GM12891 (cell line): ENCODE data around the gene PDGFD.

Experiments
- POLR2A ChIP-seq: IDR thresholded peaks from 2 replicates; pipeline ENCODE4 v1.6.1; 2011; ENCODE audit warnings: low read depth, low read length, control low read depth
- POLR2AphosphoS5 ChIP-seq: IDR thresholded peaks from 2 replicates; pipeline ENCODE4 v1.6.1; 2011; ENCODE audit warnings: low read depth, low read length, control low read depth
- POU2F2 ChIP-seq: IDR thresholded peaks from 2 replicates; pipeline ENCODE4 v1.6.1; 2011; ENCODE audit warnings: low read depth, mild to moderate bottlenecking, control low read depth, low read length, moderate library complexity

- TF ChIP-seq POLR2AphosphoS5 (no peak), POLR2A (no peak), POU2F2 (no peak)
Observed at GRCh38 chr11:103906291-103906867, 257.6 kb downstream of the PDGFD start.
